HG02571 (cell line): ENCODE measurements around the gene PHLDB3.
"Not testable (repeated sequence)": the region's sequence is repeated elsewhere in the genome, so short reads cannot be mapped to it uniquely, and the experiment has no call there.

Source experiments
- ATAC-seq: cut with Tn5 transposase; IDR thresholded peaks from one replicate; pipeline ENCODE4 v1.9.1; 2021; ENCODE audit warnings: mild to moderate bottlenecking, moderate library complexity; ENCODE audit not compliant: unreplicated experiment

Gene PHLDB3

DNA sequence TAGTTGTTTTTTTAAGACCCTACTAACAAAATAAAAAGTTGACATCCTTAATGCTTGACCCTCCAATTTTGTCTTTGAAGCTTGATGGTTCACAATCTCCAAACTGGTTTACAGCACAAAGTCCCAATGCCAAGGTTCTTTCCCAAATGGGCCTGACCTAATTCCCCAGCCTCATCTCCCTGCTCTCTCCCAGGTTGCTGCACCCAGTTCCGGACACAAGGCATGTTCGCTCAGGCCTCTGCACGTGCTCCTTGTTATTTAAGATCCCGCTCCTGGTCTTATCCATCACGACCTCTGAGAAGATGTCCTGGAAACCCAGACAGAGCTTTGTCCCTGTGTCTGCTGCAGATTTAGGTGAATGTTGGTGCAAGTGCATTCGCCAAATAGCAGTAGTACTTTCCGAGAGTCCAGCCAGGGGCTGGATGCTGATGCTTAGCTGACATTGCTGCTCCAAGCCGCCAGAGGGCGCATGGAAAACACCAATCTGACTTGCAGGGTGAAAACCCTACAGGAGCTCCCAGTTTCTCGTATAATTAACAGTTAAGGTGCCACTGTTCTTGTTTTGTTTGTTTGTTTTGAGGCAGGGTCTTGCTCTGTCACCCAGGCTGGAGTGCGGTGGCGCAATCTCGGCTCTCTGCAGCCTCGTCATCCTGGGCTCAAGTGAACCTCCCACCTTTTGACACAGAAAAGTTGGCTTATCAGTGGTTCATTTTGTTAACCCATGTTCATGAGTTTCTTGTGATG, 57.6 kb downstream of the PHLDB3 start:
- ATAC-seq: no peak

- no peak for ATAC-seq
Observed at GRCh38 chr19:43445426-43445825, 59.1 kb downstream of the PHLDB3 start.

DNA sequence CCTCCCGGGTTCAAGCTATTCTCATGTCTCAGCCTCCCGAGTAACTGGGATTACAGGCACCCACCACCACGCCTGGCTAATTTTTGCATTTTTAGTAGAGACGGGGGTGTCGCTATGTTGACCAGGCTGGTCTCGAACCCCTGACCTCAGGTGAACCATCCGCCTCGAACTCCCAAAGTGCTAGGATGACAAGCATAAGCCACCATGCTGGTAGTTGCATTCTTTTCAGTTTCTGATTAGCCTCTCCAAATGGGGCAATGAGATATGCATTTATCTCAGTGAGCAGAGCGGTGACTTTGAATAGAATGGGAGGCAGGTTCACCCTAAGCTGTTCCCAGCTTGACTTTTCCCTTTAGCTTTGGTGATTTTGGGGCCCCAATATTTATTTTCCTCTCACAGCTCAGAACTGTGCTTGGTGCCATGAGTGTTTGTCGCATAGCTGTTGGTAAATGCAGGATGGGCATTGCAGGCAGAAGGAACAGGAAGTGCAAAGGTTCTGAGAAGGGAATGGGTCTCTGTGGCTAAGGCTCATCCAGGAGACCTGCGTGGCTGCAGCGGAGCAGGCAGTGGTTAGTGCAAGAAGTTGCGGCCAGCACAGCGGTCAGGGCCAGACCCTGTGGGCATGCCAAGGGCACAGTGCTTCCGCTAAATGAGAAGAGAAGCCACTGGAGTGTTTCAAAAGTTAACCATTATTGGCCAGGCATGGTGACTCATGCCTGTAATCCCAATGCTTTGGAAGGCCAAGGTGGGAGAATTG, 59.8 kb downstream of the PHLDB3 start:
- no peak for ATAC-seq

DNA sequence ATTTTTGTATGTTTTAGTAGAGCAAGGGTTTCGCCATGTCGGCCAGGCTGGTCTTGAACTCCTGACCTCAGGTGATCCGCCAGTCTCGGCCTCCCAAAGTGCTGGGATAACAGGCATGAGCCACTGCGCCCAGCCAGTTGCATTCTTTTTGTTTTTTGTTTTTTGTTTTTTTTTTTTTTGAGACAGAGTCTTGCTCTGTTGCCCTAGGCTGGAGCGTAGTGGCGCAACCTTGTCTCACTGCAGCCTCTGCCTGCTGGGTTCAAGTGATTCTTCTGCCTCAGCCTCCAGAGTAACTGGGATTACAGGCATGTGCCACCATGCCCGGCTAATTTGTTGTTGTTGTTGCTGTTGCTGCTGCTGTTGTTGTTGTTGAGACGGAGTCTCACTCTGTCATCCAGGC, 60.5 kb downstream of the PHLDB3 start:
- not testable (repeated sequence) for ATAC-seq

- ATAC-seq: no peak
Observed at GRCh38 chr19:43441716-43442115, 62.8 kb downstream of the PHLDB3 start.

DNA sequence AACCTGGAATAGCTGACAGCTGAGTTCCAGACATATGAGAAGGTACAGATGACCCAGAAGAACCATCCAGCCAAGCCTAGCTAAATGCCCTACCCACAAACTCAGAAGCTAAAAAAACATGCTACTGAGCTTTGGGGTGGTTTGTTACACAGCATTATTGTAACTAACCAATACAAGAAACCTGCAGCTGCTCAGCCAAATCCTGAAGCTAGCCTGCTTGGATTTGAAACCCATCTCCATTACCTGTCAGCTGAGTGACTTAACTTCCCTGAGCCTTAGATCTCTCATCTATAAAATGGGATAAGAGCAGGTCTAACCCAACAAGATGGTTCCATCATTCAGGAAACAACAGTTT, 64.9 kb downstream of the PHLDB3 start:
- no peak for ATAC-seq

DNA sequence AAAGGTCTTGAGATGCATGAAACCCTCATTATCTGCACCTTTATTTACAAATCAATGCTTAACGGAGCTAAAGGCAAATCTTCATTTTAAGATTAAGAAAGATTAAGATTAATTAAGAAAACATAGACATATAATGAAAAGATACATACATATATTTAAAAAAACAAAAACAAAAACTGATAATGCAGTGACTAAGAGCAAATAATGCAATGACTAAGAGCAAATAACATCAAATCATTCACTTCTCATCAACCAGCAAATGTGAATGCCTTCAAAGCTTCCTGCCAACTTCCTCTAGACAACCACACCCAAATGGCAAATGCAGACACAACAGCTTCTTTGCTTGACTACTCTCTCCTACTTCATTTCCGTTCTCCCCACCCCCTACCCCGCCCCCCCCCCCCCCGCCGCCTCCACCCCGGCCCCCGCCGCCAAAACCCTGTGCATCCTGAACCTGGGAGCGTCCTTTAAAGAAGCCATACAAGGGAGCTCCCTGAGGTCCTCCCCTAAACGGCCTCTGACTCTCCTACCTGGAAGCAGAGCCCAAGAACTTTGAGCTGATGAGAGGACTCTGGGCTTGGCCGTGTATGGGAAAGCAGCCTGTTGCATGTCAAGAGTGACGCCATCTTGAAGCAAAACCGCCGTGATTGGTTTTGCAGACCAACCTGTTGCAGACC, 65.4 kb downstream of the PHLDB3 start:
- ATAC-seq: no peak

DNA sequence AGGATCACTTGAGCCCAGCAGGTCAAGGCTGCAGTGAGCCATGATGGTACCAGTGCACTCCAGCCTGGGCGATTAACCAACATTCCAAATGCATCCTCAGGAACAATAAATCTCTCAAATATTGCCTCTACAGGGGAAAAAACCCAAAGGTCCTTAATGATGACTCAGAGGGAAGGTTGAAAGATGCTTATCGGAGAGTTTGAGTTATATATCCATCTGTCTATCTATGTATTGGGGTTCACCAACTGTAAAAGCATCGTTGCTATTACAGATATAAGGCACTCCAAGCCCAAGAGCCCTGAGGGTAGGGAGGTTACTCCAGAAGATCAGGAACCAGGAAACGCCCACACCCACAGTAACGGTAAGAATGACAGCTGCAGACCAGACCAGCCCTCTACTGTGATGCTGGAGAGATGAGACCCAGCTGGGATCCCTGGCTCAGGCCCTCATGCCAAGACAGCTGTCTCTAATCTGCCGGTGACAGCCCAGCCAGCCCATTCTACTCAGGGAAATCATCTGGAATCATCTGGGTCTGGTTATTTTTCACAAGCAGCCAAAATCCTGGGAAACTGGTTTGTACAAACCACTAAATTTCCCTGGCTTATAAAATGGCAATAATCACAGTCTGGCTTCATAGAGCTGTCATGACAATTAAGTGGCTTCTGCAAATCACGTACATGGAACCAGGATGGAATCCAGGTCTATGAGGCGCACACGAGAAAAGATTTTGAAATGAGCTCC, 66.1 kb downstream of the PHLDB3 start:
- no peak for ATAC-seq

DNA sequence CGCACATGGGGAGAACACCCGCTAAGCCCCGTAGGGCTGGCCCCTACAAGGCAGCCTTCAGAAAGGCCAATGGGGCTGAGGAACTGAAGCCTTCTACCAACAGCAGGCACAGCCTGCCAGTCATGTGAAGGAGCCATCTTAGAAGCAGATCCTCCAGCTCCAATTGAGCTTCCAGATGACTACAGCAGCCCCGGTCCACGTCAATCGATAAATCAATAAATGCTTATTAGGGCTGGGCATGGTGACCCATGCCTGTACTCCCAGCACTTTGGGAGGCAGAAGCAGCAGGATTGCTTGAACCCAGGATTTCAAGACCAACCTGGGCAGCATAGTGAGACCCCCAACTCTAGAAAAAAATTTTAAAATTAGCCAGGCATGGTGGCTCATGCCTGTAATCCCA, 66.8 kb downstream of the PHLDB3 start:
- ATAC-seq: no peak

GRCh38 chr19:43437284-43437683, 67.3 kb downstream of the PHLDB3 start:
- ATAC-seq: not testable (repeated sequence)

DNA sequence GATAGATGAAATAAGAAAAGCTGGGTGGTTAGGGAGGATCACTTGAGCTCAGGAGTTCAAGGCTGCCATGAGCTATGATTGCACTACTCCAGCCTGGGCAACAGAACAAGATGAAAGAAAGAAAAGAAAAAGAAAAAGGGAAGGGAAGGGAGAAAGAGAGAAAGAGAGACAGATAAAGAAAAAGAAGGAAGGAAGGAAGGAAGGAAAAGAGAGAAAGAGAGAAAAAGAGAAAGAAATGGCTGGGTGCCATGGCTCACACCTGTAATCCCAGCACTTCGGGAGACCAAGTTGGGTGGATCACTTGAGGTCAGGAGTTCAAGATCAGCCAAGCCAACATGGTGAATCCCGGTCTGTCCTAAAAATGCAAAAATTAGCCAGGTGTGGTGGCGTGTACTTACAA, 68.8 kb downstream of the PHLDB3 start:
- ATAC-seq: no peak

DNA sequence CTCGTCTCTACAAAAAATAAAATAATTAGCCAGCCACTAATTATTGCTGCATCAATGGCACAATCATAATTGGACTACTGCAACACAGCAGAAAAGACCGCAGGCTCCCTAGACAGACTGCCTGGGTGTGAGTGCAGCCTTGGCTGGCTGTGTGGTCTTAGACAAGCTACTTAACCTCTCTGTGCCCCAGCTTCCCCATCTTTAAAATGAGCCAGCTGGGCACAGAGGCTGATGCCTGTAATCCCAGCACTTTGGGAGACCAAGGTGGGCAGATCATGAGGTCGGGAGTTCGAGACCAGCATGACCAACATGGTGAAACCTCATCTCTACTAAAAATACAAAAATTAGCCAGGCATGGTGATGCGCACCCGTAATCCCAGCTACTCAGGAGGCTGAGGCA, 70.9 kb downstream of the PHLDB3 start:
- no peak for ATAC-seq

GRCh38 chr19:43433358-43433673, 71.2 kb downstream of the PHLDB3 start:
- no peak for ATAC-seq

DNA sequence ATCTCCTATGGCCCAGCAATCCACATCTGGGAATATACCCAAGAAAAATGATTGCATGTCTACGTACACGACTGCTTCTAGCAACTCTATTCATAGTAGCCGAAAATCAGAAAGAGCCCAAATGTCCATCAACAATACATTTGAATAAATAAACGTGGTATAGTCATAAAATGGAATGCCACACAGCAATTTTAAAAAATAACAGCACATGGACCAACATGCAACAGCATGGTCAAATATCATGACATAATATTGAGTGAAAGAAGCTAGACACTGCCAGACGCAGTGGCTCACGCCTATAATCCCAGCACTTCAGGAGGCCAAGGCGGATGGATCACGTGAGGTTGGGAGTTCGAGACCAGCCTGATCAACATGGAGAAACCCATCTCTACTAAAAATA, 73.6 kb downstream of the PHLDB3 start:
- ATAC-seq: no peak

DNA sequence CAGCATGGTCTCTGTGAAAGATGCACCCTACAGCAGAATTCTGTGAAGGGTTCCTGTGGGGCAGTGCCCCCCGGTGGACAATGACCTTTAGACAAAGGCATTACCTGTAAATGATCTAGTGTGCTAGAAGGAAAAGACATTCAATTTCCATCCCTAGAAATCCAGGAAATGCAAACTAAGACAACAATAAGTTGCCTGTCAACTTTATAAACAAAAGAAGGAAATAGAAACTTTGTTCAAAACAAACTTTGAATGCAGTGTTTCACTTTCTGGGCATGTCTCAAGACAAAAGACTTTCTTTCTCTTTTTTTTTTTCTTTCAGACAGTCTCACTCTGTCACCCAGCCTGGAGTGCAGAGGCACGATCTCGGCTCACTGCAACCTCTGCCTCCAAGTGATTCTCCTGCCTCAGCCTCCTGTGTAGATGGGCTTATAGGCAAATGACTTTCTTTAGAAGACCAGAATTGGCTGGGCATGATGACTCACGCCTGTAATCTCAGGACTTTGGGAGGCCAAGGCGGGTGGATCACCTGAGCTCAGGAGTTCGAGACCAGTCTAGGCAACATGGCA, 74.3 kb downstream of the PHLDB3 start:
- no peak for ATAC-seq

- ATAC-seq: no peak
Observed at GRCh38 chr19:43429395-43429794, 75.2 kb downstream of the PHLDB3 start.

DNA sequence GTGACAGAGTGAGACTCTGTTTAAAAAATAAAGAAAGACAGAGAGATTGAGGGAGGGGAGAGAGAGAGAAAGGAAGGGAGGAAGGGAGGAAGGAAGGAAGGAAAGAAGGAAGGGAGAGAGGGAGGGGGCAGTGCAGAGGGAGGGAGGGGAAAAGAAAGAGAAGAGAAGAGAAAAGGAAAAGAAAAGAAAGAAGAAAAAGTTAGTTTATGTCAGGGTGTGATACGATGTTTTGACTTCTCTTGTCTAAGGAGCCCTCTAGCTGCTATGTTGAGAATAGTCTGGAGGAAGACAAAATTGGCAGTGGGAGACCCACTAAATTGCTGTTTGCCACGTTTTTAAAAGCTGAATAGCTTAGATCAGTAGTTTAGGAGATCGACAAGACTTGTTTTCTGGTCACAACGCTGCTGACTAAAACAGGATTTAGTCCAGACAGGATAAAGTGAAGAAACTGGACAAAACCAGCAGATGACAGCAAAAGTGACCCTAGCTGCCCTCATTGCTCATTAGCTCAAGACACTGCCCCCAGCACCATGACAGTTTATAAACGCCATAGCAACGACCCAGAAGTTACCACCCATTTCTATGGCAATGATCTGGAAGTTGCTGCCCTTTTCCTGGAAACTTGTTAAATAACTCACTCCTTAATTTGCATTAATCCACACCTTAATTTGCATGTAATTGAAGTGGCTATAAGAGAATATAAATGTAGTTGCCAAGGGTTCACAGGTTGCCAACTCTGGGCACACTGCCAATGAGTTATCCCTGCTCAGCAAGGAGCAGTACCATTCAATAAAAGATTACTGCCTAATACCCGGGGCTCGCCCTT, 78.8 kb downstream of the PHLDB3 start:
- ATAC-seq: no peak
